Panc1 (cell line): ENCODE measurements around the gene CASP2. TPM values are rescaled to one million over a fixed set of nuclear protein-coding genes. Genes with fewer than 3 reads are reported as not detected.

Source experiments
- ATAC-seq: fragments of 200-7000 bp; cut with Tn5 transposase; 2 replicates; pipeline ENCODE4 v1.9.1; 2020; ENCODE audit warnings: mild to moderate bottlenecking, moderate library complexity
- BruUV-seq: library from RNA; stranded (reverse); fragments of 400-500 nt; replicated peaks from 2 replicates; lab custom pipeline; 2021; lab: Mats Ljungman, UMichigan
- CTCF ChIA-PET: fragments of 300-600 bp; sonication (Branson Sonifier 250); formaldehyde crosslinking; loops from one replicate; lab custom pipeline; 2022; ENCODE audit warnings: antibody characterized with exemption; lab: Charles Lee
- POLR2A ChIA-PET: fragments of 300-600 bp; sonication (Branson Sonifier 250); formaldehyde crosslinking; loops from one replicate; lab custom pipeline; 2022; ENCODE audit warnings: antibody characterized with exemption; lab: Charles Lee
- DNase-seq: peaks from one replicate; pipeline ENCODE4 v3.0.0-alpha.2; 2010; ENCODE audit warnings: low read depth, low spot score
- H3K27ac ChIP-seq: 2 replicates; pipeline ENCODE4 v1.5.1; 2011; ENCODE audit warnings: mild to moderate bottlenecking, low read length, inconsistent platforms
- H3K27me3 ChIP-seq: fragments of 200-500 bp; sonication (Bioruptor generic); 2 replicates; pipeline ENCODE4 v1.6.0; 2014; ENCODE audit warnings: low read length, inconsistent platforms; ENCODE audit not compliant: control insufficient read depth, insufficient read depth
- H3K36me3 ChIP-seq: fragments of 200-500 bp; sonication (Bioruptor generic); 2 replicates; pipeline ENCODE4 v1.5.1; 2014; ENCODE audit warnings: inconsistent platforms, mild to moderate bottlenecking, low read length, moderate library complexity; ENCODE audit not compliant: control insufficient read depth, insufficient read depth
- H3K4me1 ChIP-seq: 2 replicates; pipeline ENCODE4 v1.5.1; 2011; ENCODE audit warnings: inconsistent platforms, mild to moderate bottlenecking, low read length, moderate library complexity; ENCODE audit not compliant: control insufficient read depth, insufficient read depth
- H3K4me3 ChIP-seq, 2 experiments: 2 replicates each; pipeline ENCODE4 v1.5.1; 2011 to 2012; ENCODE audit warnings: low read depth in 2 of 2, low read length in 2 of 2, mild to moderate bottlenecking in 2 of 2, inconsistent platforms in 1 of 2, moderate library complexity in 1 of 2
- H3K9me3 ChIP-seq: fragments of 200-500 bp; sonication (Bioruptor generic); 2 replicates; pipeline ENCODE4 v1.5.1; 2014; ENCODE audit warnings: low read depth, mild to moderate bottlenecking, inconsistent platforms, low read length, moderate library complexity; ENCODE audit not compliant: control insufficient read depth, insufficient read depth
- CTCF ChIP-seq: fragments of 450-650 bp; IDR thresholded peaks from 2 replicates; pipeline ENCODE4 v1.5.1; 2017; ENCODE audit warnings: mild to moderate bottlenecking
- POLR2AphosphoS5 ChIP-seq: IDR thresholded peaks from 2 replicates; pipeline ENCODE4 v1.6.1; 2012; ENCODE audit warnings: mild to moderate bottlenecking, low read depth, low read length, moderate library complexity
- REST ChIP-seq, 2 experiments: IDR thresholded peaks; 2 replicates each; pipeline ENCODE4 v1.6.1; 2011 to 2012; ENCODE audit warnings: low read depth in 2 of 2, control low read depth in 1 of 2, low read length in 1 of 2, mild to moderate bottlenecking in 1 of 2, moderate library complexity in 1 of 2; ENCODE audit not compliant: insufficient read depth in 1 of 2
- SIN3A ChIP-seq: IDR thresholded peaks from 2 replicates; pipeline ENCODE4 v1.6.1; 2012; ENCODE audit warnings: low read depth, mild to moderate bottlenecking, low read length, moderate library complexity, borderline replicate concordance; ENCODE audit not compliant: insufficient read depth
- TCF7L2 ChIP-seq: IDR thresholded peaks from 2 replicates; pipeline ENCODE4 v1.6.1; 2011; ENCODE audit warnings: mild to moderate bottlenecking, low read depth, low read length, inconsistent platforms
- in situ Hi-C: cut with HindIII; loops from 2 replicates; pipeline ENCODE4 v1.10.0; 2016; ENCODE audit warnings: low sequenced_read_pairs, low pct_unique_long_range_greater_than_20kb
- intact Hi-C: fragments of 100-400 bp; cut with micrococcal nuclease; formaldehyde crosslinking; loops from one replicate; pipeline ENCODE4 v1.10.0; 2022; ENCODE audit not compliant: unreplicated experiment
- total RNA-seq: library from RNA; stranded (reverse); gene quantifications from one replicate; pipeline ENCODE4 v1.2.1, GENCODE V29; 2021; ENCODE audit not compliant: unreplicated experiment

The CASP2 gene
- total RNA-seq, 1 experiment from 2014 or later, result 47.4 TPM

GRCh38 chr7:143243111-143243510, 45.0 kb upstream of the CASP2 start:
- no peak for ATAC-seq
- peaks cover 6% of the 10 kb centered on the region; the same call in 1 of the 2 replicates for H3K27me3 ChIP-seq
- in situ Hi-C loops, result no loop called here
- no peak overlapping the region for H3K27ac ChIP-seq
- no peaks in the 10 kb centered on the region for H3K36me3 ChIP-seq
- CTCF ChIA-PET, result no interaction called here
- TF ChIP-seq SIN3A, result no peak
- TF ChIP-seq TCF7L2, result no peak
- no peak for TF ChIP-seq POLR2AphosphoS5
- TF ChIP-seq CTCF, result no peak
- TF ChIP-seq REST (IDR thresholded peaks at IDR 0.05; ENCODE audit: insufficient read depth in 1 of 2, low read depth in 2 of 2, low read length in 1 of 2), result no peak
- H3K4me3 ChIP-seq, result no peak overlapping the region
- no peaks in the 10 kb centered on the region for H3K4me1 ChIP-seq
- no peaks in the 10 kb centered on the region for H3K9me3 ChIP-seq
- intact Hi-C loops, result no loop called here
- POLR2A ChIA-PET, result no interaction called here
- no TSS peak for BruUV-seq
- no peak for DNase-seq

GRCh38 chr7:143243614-143244013, 44.5 kb upstream of the CASP2 start:
- CTCF ChIA-PET, result no interaction called here
- H3K36me3 ChIP-seq, result no peaks in the 10 kb centered on the region
- H3K9me3 ChIP-seq, result no peaks in the 10 kb centered on the region
- no TSS peak for BruUV-seq
- POLR2A ChIA-PET, result no interaction called here
- H3K4me3 ChIP-seq, result no peak overlapping the region
- H3K4me1 ChIP-seq, result no peaks in the 10 kb centered on the region
- TF ChIP-seq CTCF, result no peak
- TF ChIP-seq TCF7L2, result no peak
- no peak for TF ChIP-seq SIN3A
- TF ChIP-seq REST (IDR thresholded peaks at IDR 0.05; ENCODE audit: insufficient read depth in 1 of 2, low read depth in 2 of 2, low read length in 1 of 2), result no peak
- TF ChIP-seq POLR2AphosphoS5, result no peak
- peaks cover 6% of the 10 kb centered on the region; the same call in 1 of the 2 replicates for H3K27me3 ChIP-seq
- in situ Hi-C loops, result no loop called here
- H3K27ac ChIP-seq, result no peak overlapping the region
- intact Hi-C loops, result no loop called here
- DNase-seq, result no peak
- ATAC-seq, result no peak
